Stimulated activated CD4-positive, alpha-beta T cell treated with anti-CD3 and anti-CD28 coated beads, Interleukin-12 subunit alpha, Interleukin-12 subunit beta, amount 100 ng/mL, for 4 hours (primary cell): ENCODE results near the gene IBA57.
"Not testable (repeated sequence)": the region's sequence is repeated elsewhere in the genome, so short reads cannot be mapped to it uniquely, and the experiment has no call there.

ENCODE experiments used
- DNase-seq: peaks from one replicate; pipeline ENCODE4 v3.0.0-alpha.2; 2020

Gene IBA57

DNA sequence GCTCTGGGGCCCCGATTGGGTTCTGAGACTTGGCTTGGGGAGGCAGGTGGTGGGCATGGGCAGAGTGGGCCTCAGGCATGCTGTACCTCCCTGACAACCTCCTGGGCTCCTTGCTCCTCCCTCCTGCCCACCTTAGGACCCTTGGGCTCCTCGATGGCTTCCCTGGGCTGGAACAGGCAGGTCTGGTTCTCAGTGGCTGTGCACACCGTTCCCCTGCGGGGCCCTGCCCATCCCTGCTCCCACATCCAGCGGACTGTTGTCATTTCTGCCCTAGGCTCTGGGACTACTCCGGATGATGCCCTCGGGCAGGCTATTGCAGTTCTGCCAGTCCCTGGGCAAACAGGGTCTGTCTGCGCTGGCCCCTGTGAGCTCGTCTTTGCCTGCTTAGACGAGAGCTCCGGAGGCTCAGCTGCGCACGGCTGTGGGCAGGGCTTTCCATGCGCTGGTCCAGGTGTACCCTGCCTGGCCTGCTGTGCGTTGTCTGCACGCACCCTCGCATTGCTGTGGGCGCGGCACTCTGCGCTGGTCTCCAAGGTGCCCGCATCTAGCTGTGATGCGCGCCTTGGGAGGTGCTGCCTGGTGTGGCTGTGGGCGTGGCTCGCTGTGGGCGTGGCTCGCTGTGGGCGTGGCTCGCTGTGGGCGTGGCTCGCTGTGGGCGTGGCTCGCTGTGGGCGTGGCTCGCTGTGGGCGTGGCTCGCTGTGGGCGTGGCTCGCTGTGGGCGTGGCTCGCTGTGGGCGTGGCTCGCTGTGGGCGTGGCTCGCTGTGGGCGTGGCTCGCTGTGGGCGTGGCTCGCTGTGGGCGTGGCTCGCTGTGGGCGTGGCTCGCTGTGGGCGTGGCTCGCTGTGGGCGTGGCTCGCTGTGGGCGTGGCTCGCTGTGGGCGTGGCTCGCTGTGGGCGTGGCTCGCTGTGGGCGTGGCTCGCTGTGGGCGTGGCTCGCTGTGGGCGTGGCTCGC is 8.2 kb downstream of the IBA57 start:
- not testable (repeated sequence) for DNase-seq

DNA sequence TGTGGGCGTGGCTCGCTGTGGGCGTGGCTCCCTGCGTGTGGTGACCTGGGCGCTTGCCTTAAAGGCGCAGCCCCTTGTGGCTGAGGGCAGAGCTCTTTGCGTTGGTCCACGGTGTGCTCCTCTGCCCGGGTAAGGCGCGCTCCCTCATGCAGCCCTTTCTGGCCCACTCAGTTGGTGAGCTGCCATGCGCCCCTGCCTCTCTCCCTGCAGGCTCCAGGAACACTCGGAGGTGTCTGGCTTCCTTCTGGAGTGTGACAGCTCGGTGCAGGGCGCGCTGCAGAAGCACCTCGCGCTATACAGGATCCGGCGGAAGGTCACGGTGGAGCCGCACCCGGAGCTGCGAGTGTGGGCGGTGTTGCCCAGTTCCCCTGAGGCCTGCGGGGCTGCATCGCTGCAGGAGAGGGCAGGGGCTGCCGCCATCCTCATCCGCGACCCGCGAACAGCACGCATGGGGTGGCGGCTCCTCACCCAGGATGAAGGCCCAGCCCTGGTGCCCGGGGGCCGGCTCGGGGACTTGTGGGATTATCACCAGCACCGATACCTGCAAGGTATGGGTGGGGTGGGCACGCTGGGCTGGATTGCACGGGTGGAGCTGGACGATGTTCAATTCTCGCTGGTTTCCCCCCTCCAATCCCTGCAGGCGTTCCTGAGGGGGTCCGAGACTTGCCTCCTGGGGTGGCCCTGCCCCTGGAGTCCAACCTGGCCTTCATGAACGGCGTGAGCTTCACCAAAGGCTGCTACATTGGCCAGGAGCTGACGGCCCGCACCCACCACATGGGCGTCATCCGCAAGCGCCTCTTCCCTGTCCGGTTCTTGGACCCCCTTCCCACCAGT is 9.1 kb downstream of the IBA57 start:
- DNase-seq, result no peak

DNA sequence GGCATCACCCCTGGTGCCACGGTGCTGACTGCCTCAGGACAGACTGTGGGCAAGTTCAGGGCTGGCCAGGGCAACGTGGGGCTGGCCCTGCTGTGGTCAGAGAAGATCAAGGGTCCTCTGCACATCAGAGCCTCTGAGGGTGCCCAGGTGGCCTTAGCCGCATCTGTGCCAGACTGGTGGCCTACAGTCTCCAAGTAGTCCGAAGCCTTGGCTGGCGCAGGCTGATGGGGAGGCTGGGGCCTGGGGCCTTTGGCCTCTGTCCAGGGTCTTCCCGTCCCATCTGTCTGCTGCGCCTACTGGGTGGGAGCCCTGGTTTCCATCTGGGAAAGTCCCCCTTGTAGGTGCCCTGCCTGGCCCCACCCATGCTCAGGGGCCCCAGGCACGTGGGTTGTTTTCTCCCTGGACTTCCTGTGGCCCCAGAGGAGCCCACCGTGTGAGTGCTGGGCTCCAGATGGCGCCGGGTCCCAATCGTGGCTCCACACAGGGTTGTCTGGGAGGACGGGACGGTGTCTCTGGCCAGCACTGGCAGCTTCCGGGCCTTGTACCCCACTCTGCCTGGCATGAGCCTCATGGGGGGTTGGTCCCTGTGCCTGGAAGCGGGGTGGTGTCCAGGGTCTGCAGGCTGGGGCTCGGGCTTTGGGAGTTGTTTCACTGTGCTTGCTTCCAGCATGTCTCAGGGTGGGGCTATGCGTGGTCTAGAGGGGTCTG is 9.9 kb downstream of the IBA57 start:
- DNase-seq, result no peak

DNA sequence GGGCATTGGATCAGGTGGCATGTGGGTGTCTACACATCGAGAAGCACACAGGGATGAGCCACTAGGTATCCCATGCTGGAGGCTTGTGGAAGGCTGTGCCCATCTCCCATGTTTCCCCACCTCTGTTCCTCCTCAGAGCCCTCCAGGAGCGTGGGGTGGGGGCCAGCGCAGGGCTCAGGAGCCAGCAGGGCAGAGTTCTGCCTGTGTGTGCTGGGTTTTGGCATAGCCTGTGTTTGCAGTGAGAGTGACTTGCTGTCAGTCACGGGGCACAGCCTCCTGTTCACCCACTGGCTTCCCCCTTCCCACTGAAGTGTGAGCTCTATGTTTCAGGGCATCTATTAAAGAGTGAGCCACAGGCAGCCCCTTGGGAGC is 10.4 kb downstream of the IBA57 start:
- DNase-seq, result no peak

DNA sequence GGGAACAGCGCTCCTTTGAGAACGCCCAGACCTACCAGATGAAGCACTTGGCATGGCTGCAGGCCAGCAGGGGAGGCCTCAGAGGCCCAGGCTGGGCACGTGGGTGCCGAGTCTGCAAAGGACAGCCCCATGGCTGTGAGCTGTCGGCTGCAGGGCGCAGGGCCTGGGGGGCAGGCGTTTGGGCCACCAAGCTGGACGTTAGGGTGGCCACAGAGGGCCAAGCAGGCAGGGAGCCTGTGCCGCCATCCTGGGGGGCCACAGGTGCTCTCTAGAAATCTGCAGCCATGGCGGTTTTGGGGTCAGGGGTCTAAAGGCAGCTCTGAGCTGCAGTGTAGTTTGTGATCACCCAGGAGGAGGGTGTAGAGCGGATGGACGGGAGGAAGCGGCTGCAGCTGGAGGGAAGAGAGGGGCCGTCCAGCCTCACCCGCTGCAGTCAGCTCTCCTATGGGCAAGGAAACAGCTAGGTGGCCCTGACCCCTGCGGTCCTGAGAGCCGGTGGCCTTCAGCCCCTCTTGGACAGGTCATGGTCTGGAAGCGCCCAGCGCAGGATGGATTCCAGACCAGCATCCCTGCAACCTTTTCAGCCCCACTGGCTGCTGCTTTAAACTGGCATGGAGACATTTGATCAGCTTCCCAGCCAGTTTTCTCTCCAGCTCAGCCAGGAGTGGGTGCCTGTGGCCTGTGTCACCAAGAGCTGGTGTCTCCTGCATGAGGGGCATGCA is 11.0 kb downstream of the IBA57 start:
- no peak for DNase-seq

DNA sequence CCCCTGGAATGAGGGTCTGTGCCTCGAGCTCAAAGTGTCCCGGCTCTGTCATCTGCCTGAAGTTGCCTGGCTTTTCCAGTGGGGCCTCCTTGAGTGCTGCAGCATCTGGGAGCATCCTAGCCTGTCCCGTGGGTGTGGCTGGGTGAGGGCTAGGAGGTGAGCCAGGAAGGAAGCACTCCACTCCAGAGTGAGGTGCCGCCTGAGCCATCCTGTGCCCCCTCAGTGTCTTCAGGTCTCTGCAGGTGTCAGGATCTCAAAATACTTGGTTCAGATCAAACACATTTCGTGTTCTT is 11.5 kb downstream of the IBA57 start:
- no peak for DNase-seq

DNA sequence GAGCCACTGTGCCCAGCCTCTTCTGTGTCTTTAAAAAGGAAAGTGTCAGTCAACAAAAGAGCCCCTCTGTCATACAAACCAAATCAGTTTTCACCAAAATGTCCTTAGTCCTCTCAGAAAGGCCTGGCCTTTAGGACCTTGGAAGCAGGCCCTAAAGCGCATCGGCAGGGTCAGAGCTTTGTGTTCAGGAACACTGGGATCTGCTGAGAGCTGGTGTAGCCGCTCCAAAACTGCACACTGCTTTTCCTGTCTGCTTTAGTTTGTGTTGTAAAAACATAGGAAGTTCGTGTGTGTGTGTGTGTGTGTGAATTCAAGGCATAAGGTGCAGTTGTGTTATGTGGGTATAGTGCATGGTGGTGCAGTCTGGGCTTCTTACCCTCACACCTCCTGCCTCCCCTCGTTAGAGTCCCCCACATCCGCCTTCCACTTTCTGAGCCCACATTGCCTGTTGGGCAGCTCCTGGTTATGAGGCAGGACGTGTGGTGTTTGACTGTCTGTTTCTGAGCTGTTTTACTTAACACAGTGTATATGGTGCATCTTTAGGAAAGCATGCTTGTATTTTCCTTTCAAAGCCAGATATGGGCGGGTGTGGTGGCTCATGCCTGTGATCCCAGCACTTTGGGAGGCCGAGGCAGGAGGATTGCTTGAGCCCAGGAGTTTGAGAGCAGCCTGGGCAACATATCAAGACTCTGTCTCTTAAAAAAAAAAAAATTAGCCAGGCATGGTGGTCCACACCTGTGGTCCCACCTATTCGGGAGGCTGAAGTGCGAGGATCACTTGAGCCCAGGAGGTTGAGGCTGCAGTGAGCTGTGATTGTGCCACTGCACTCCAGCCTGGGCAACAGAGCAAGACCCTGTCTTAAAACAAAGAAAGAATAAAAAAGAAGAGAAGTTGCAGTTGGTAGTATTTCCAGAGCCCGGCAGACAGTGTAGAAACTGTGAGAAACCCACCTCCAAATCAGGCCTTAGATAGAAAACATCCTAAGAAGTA is 12.4 kb downstream of the IBA57 start:
- DNase-seq, result no peak

DNA sequence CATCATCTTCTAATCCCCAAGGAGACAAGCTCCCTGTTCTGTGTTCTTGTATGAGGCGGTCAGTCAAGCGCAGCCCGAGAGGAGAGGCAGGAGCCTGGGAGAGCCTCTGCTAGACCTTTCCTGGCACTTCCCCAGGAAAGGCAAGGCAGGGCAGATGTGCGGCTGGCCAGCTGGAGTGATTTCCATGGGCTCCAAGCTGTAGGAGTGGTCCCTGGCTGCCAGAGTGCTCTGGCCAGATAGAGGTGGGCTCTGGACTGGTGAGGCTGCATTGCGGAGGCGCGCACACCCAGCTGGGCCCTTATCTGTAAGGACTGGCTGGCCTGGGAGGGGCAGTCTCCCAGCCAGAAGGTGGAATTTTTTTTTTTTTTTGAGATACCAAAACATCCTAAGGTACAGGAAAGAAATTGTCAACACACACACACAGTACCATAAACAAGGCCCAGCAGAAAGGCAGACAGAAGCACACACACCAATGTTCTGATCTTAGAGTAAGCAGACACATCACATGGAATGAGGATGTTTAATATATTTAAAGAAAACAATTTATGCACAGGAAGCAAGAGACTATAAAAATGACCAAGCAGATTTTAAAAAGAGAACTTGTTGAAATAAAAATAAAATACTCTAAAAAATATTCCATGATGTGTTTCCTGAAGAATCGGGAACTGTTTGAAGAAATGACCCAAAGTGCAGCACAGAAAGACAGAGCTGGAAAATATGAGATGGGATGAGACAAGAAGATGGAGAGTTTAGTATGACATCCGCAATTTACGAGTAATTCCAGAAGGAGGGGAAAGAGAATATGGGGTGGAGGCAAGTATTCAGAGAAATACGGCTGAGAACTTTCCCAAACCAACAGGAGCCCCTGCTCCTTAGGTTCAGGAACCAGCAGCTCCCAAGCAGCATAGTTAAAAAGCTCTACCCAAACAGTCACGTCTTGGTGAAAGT is 13.4 kb downstream of the IBA57 start:
- DNase-seq, result no peak

DNA sequence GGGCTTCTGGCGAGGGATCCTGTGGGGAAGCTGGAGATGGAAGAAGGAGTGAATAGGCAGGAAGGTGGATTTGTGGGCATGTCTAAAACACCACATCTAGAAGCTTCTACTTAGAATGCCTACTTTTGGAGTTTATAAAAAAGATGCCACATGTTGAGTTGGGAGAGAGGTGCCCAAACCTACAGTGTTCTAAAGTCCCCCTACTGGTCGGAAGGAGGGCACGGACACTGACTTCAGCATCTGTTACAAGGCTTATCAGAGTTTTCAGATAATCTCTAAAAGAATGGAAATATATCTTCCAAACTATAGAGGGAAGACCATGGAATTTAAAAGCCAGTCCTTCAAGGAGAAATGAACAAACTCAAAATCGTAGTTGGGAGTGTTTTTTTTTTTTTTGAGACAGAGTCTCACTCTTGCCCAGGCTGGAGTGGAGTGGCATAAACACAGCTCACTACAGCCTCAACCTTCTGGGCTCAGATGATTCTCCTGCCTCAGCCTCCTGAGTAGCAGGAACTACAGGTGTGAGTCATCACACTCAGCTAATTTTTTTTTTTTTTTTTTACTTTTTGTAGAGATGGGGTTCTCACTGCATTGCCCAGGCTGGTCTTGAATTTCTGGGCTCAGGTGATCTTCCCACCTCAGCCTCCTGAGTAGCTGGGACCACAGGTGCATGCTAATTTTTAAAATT is 14.8 kb downstream of the IBA57 start:
- DNase-seq, result no peak

DNA sequence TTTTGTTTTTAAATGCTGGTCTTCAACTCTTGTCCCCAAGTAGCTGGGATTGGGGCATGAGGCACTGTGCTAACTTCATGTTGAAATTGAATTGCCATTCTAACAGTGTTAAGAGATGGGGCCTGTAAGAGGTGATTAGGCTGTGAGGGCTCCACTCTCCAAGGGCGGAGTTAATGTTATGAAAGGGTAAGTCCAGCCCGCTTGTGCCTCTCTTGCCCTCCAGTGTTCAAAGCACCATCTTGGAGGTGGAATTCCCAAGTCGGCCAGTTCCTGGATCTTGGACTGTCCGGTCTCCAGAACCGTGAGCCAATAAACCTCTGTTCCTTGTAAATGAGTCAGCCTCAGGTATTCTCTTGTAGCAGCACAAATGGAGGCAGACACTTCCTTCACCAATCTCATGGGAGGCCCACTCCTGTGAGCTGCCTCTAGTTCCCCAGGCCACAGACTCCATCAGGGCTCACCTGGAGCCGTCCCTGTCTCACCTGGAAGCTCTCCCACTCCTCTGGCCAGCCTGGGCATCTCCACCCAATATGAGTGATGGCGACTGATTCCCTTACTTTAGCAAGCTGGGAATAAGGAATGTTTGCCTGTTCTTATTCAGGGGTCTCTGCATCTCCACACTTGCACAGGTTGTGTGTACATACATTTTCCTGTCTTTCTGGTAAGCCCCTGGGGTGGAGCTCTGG is 15.5 kb downstream of the IBA57 start:
- DNase-seq, result no peak

DNA sequence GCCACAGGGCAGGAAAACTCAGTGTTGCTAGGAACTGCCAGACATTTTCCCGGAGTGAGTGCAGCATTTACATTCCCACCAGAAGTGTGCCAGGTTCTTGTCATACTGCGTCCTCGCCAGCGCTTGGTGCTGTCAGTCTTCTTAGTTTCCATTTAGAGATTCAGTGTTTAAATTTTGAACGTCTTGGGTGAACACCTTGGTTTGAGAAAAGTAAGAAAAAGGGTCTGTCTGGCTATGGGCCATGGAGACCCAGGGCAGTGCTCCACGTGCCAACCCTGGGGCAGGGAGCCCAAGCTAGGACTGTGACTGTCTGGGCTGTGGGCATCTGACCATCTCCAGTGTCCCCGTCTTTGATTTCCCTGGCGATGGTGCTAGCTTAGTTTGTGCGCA is 16.0 kb downstream of the IBA57 start:
- DNase-seq, result no peak

DNA sequence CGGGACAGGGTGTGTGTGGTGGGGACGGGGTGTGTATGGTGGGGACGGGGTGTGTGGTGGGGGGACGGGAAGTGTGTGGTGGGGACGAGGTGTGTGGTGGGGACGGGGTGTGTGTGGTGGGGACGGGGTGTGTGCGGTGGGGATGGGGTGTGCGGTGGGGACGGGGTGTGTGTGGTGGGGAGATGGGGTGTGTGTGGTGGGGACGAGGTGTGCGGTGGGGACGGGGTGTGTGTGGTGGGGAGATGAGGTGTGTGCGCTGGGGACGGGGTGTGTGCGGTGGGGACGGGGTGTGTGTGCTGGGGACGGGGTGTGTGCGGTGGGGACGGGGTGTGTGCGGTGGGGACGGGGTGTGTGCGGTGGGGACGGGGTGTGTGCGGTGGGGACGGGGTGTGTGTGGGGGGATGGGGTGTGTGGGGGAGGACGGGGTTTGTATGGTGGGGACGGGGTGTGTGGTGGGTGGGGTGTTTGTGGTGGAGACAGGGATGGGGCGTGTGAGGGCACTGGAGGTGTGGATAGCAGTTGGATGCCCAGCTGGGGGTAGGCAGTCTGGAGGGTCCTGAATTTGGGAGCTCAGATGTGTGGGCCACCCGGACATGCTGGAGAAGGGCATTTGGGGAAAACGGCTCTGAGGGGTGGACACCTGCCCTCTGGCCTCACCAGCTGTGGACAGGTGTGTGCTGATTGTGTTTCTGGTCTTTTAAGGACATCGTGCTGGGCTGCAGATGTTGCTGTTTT is 16.9 kb downstream of the IBA57 start:
- DNase-seq, result no peak

DNA sequence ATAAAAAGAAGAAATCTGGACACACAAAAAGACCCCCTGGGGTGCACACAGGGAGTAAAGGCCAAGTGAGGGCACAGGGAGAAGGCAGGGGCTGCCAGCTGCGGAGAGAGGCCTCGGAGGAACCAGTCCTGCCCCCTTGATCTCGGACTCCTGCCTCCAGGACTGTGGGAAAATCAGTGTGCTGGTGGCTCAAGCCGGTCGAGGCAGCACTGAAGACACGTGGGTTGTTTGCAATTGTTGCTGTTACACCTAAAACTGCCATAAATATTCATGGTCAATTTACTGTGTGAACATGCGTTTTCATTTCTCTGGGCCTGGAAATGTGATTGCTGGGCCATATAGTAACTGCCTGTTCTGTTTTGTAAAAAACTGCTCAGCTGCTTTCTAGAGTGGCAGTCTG is 18.5 kb downstream of the IBA57 start:
- DNase-seq, result no peak

DNA sequence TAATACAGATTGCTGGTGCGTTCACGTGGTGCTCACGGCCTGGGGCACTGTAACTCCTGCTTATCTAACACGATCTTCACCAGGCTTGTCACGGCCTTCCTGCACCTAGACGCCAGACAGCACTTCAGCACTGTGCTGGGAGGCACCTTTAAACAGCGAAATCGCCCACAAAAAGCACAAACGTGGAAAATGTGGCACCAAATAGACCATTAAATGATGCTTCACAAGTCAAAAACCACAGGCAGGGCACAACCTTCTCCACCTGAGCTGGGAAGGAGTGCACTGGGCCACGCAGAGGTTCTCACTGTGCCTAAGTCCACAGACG is 20.0 kb downstream of the IBA57 start:
- no peak for DNase-seq

DNA sequence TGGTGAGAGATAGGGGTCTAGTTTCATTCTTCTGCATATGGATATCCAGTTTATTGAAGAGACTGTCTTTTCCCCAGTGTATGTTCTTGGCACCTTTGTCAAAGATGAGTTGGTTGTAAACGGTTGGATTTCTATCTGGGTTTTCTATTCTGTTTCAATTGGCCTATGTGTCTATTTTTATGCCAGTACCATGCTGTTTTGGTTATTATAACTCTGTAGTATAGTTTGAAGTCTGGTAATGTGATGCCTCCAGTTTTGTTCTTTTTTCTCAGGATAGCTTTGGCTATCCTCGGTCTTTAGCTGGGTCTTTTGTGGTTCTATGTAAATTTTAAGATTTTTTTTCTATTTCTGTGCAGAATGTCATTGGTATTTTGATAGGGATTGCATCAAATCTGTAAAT is 22.6 kb downstream of the IBA57 start:
- DNase-seq, result not testable (repeated sequence)

DNA sequence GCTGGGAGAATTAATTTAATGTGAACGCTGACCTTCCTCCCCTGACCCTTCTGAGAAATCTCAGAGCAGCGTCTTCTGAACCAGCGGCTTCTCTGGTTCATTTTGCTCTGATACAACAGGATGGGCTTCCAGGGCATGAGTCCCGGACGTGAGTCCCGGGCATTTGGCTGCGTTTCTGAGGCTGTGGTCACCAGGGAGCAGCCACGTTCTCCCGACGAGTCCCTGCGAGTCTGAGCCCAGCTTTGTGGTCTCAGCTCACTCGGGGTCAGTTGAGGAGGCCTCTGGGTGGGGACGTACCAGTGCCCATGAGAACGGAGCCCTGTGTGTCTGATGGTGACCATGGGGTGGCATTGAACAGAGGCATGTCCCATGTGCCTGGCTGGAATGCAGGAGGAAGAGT is 24.6 kb downstream of the IBA57 start:
- no peak for DNase-seq

DNA sequence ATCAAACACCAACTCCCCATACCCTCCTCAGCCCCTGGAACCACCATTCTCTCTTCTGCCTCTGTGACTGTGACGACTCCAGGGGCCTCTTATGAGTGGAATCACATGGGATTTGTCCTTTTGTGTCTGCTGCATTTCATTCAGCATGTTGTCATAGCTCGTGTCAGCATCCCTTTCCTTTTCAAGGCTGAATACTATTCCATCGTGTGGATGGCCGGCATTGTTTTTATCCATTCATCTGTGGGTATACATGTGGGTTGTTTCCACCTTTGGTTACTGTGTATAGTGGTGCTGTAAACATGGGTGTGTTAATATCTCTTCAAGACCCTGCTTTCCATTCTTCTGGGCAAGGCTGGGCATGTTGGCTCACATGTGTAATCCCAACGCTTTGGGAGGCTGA is 25.2 kb downstream of the IBA57 start:
- DNase-seq, result no peak

DNA sequence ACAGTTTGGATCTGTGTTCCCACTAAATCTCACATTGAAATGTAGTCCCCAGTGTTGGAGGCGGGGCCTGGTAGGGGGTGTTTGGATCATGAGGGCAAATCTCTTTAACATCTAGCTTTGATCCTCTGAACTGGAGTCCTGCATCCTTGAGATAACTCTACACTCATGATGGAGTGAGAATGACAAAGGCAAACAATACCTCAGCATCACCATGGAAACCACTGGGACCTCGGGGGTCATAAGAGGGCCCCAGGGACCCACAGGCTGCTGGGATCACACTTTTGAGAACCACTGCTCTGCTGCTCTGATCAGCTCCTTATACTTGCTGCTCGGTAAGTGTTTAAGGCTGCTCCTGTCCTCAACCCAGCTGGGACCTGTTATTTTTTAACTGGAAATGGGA is 28.8 kb downstream of the IBA57 start:
- DNase-seq, result no peak
